ENCODE results near the gene OR4B1.

DNA sequence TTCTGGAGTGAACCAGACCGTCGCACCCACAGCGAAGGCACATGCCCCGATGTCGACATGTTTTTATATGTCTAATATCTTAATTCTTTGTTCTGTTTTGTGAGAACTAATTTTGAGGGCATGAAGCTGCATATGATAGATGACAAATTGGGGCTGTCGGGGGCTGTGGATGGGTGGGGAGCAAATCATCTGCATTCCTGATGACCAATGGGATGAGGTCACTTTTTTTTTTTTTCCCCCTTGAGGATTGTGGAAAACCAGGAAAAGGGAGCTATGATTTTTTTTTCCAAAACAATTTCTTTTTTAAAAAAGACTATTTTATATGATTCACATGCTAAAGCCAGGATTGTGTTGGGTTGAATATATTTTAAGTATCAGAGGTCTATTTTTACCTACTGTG is 49.2 kb upstream of the OR4B1 start:
- TF ChIP-seq CTCF (IDR thresholded peaks at IDR 0.05) (no peak), POLR2A (IDR thresholded peaks at IDR 0.05) (no peak)
